Activated CD4-positive, alpha-beta T cell treated with anti-CD3 and anti-CD28 coated beads, Interleukin-2, amount 50 U/mL, for 4 hours (primary cell): ENCODE results near the gene SMIM10L1.

ENCODE experiments used
- DNase-seq, 2 experiments: peaks; one replicate each; pipeline ENCODE4 v3.0.0-alpha.2; 2020

SMIM10L1 gene

DNA sequence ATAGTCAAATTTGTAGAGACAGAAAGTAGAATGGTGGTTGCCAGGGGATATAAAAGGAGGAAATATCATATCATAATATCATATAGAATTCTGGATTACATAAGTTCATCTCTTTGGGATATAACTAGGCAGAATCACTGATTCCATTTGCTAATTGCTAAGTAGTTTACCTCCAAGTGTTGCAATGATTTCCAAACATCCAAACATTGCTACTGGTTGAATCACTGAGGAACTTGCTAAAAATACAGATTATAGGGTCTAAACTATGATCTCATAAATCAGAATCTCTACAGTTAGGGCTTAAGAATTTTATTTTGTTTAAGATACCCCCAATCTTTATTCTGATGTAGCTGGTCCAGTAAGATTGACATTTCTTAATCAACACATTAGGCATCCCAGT, 31.8 kb downstream of the SMIM10L1 start:
- DNase-seq: no peak

DNA sequence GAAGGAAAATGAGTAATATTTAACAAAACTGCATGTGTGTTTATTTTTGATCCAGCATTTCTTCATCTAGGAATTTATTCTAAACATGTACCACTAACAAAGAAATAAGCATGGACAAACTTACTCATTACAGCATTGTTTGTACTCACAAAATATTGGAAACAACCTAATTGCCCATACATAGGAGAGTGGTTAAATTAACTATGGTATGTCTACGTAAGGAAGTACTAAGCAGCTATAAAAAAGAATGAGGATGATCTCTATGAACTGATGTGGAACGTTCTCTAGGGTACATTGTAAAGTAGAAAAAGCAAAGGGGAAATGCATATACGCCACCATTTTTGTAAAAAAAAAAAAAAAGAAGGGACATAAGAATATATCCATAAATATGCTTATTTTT, 33.2 kb downstream of the SMIM10L1 start:
- no peak for DNase-seq

DNA sequence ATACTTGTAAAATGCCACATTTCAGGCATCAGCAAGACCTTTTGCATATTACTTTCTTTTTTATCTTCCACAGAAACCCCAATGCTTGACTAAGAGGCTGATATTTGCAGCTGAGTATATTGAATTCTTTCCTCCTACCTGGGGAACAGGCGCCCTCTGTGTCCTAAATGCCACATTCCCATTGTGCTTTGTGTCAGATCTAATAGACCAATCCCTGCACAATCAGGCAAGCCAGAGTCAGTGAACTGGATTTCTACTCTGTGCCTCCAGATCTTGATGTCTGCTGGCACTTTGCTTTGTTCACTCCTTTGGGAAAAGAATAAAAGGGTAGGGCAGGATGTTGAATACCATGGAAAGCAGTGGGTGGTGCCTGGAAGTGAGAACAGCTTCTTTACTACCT, 38.1 kb downstream of the SMIM10L1 start:
- DNase-seq: no peak
